ENCODE data around the gene PAX3.

Gene PAX3

DNA sequence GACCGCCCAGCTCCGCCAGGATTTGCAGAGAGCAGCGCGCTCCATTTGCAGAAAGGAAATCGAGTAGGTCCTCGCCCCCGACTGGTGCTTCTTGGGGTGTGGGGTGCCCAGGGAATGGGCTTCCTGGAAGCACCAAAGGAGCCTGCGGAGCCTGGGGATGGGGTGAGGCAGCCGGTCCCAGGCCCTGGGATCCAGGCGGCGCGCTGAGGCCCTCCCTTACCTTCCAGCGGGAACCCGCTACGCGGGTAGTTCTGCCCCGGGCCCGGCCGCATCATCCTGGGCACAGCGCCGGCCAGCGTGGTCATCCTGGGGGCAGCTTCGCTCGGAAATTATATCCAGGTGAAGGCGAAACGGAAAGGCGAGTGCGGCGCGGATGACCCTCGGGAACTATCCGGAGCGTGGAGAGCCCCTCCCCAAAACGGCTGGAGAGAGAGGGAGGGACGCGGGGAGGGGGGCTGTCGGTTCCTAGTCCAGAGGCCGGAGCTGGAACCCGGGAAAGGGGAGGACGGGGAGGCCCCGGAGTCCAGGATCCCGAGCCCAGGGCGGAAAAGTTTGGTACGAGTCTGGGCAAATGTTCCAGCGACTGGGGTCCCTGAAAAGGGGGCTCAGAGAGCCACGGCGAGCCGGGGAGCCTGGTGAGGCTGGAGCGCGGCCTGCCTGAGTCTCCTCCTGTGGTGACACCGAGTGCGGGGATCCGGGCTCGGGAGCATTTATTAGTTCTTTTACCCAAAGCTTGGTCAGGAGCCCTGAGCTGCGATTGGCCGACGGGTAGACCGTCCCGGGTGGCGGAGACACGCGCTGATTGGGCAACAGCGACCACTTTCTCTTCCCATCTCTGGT, at the start of gene PAX3:
TSS of gene PAX3 (minus strand) at position 688 of the 840 bp plus-strand sequence. CDS start at position 305, 383 bp downstream.
- ATAC-seq (ENCODE audit: low read depth) (no peak), DNase-seq (ENCODE audit: low spot score) (no peak)
- no peaks in the 10 kb centered on the region for H3K4me1 ChIP-seq (ENCODE audit: insufficient read depth, poor library complexity, severe bottlenecking)
- TF ChIP-seq, protein P1, sequence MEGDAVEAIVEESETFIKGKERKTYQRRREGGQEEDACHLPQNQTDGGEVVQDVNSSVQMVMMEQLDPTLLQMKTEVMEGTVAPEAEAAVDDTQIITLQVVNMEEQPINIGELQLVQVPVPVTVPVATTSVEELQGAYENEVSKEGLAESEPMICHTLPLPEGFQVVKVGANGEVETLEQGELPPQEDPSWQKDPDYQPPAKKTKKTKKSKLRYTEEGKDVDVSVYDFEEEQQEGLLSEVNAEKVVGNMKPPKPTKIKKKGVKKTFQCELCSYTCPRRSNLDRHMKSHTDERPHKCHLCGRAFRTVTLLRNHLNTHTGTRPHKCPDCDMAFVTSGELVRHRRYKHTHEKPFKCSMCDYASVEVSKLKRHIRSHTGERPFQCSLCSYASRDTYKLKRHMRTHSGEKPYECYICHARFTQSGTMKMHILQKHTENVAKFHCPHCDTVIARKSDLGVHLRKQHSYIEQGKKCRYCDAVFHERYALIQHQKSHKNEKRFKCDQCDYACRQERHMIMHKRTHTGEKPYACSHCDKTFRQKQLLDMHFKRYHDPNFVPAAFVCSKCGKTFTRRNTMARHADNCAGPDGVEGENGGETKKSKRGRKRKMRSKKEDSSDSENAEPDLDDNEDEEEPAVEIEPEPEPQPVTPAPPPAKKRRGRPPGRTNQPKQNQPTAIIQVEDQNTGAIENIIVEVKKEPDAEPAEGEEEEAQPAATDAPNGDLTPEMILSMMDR (IDR thresholded peaks at IDR 0.05; ENCODE audit: poor library complexity, severe bottlenecking) = no peak
- no peak within 1 kb of the TSS for H3K27ac ChIP-seq (ENCODE audit: poor library complexity, severe bottlenecking)
- peaks cover 100% of the 10 kb centered on the region for H3K27me3 ChIP-seq (ENCODE audit: insufficient read depth, poor library complexity, severe bottlenecking)
- no peak within 1 kb of the TSS for H3K4me3 ChIP-seq (ENCODE audit: severe bottlenecking)
- H3K9me3 ChIP-seq (ENCODE audit: severe bottlenecking) = peaks cover 2% of the 10 kb centered on the region
- H3K36me3 ChIP-seq (ENCODE audit: low read depth) = no peaks in the 10 kb centered on the region

DNA sequence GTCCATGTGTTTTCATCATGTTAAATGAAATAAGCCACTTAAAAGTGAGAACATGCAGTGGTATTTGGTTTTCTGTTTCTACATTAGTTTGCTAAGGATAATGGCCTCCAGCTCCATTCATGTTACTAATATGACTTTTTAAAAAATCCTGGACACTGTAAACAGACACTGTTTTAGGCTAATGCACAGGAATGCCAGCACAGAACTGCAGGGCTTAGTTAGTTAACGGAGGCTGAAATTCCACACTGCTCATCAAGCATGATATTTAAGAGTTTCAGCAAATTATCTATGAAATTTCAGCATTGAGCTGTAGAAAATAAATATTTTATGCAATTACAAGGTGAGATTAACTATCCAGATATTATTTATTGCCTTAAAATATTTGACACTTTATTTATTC, 42.5 kb upstream of the PAX3 start:
- no peak for ATAC-seq (ENCODE audit: low read depth)
- Histone ChIP-seq H3K9me3 (ENCODE audit: severe bottlenecking) (no peaks in the 10 kb centered on the region), H3K27ac (ENCODE audit: poor library complexity, severe bottlenecking) (no peak overlapping the region), H3K4me3 (ENCODE audit: severe bottlenecking) (no peak overlapping the region), H3K27me3 (ENCODE audit: insufficient read depth, poor library complexity, severe bottlenecking) (peaks cover 3% of the 10 kb centered on the region), H3K36me3 (ENCODE audit: low read depth) (no peaks in the 10 kb centered on the region), H3K4me1 (ENCODE audit: insufficient read depth, poor library complexity, severe bottlenecking) (no peaks in the 10 kb centered on the region)
- TF ChIP-seq, protein P1 (IDR thresholded peaks at IDR 0.05; ENCODE audit: poor library complexity, severe bottlenecking) = no peak
- no peak for DNase-seq (ENCODE audit: low spot score)

- Histone ChIP-seq H3K36me3 (ENCODE audit: low read depth) (no peaks in the 10 kb centered on the region), H3K9me3 (ENCODE audit: severe bottlenecking) (no peaks in the 10 kb centered on the region), H3K4me3 (ENCODE audit: severe bottlenecking) (no peak overlapping the region), H3K4me1 (ENCODE audit: insufficient read depth, poor library complexity, severe bottlenecking) (no peaks in the 10 kb centered on the region), H3K27ac (ENCODE audit: poor library complexity, severe bottlenecking) (no peak overlapping the region), H3K27me3 (ENCODE audit: insufficient read depth, poor library complexity, severe bottlenecking) (peaks cover 3% of the 10 kb centered on the region)
- TF ChIP-seq, protein P1 (IDR thresholded peaks at IDR 0.05; ENCODE audit: poor library complexity, severe bottlenecking) = no peak
- ATAC-seq (ENCODE audit: low read depth) = no peak
- no peak for DNase-seq (ENCODE audit: low spot score)
Observed at GRCh38 chr2:222338374-222338773, 39.6 kb upstream of the PAX3 start.

DNA sequence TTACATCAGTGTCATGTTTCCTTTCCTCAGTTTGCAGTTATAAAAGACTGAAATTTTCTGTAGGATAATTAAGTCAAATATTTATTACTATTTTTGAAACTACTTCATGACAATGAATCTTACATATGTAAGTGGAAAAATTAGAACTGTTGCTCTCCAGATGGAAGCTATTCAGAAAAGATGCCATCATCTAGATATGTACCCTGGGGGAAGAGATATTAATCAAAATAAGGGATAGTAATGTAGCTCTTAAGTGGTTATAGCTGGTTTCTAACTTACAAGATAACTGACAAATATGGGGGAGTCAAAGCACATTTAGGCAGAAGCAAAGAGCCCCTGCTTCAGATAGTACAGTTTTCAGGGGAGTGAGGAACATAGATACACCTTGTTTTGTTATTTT, 38.1 kb upstream of the PAX3 start:
- no peaks in the 10 kb centered on the region for H3K36me3 ChIP-seq (ENCODE audit: low read depth)
- no peaks in the 10 kb centered on the region for H3K4me1 ChIP-seq (ENCODE audit: insufficient read depth, poor library complexity, severe bottlenecking)
- DNase-seq (ENCODE audit: low spot score) = no peak
- H3K27ac ChIP-seq (ENCODE audit: poor library complexity, severe bottlenecking) = no peak overlapping the region
- H3K4me3 ChIP-seq (ENCODE audit: severe bottlenecking) = no peak overlapping the region
- ATAC-seq (ENCODE audit: low read depth) = no peak
- TF ChIP-seq, protein P1 (IDR thresholded peaks at IDR 0.05; ENCODE audit: poor library complexity, severe bottlenecking) = no peak
- H3K27me3 ChIP-seq (ENCODE audit: insufficient read depth, poor library complexity, severe bottlenecking) = peaks cover 3% of the 10 kb centered on the region
- H3K9me3 ChIP-seq (ENCODE audit: severe bottlenecking) = no peaks in the 10 kb centered on the region

DNA sequence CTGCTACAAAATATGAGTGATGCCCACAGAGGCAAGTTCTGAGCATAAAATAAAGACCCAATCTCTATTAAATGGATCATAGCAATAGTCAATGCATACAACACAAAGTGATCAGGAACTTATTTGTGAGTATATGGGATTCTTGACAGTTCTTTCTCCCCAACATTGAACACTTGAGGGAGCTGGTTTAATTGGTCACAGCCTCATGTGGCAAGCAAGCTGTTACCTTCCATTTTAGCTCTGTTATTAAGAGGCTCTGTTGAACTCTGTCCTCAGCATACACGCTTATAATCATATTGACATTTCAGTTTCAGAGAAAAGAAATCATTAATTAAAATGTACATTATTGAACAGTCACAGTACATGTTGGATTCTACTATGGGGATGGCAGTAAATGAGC, 37.6 kb upstream of the PAX3 start:
- Histone ChIP-seq H3K27me3 (ENCODE audit: insufficient read depth, poor library complexity, severe bottlenecking) (peaks cover 3% of the 10 kb centered on the region), H3K36me3 (ENCODE audit: low read depth) (no peaks in the 10 kb centered on the region), H3K9me3 (ENCODE audit: severe bottlenecking) (no peaks in the 10 kb centered on the region), H3K4me3 (ENCODE audit: severe bottlenecking) (no peak overlapping the region), H3K27ac (ENCODE audit: poor library complexity, severe bottlenecking) (no peak overlapping the region), H3K4me1 (ENCODE audit: insufficient read depth, poor library complexity, severe bottlenecking) (no peaks in the 10 kb centered on the region)
- no peak for DNase-seq (ENCODE audit: low spot score)
- TF ChIP-seq, protein P1 (IDR thresholded peaks at IDR 0.05; ENCODE audit: poor library complexity, severe bottlenecking) = no peak
- ATAC-seq (ENCODE audit: low read depth) = no peak
